Sciatic nerve (tissue), 2 donors: ENCODE measurements around the gene GRM6. TPM values are rescaled to one million over a fixed set of nuclear protein-coding genes. Genes with fewer than 3 reads are reported as not detected.

Experiments used
- ATAC-seq: fragments of 200-7000 bp; cut with Tn5 transposase; one replicate; pipeline ENCODE4 v1.9.1; 2020; ENCODE audit warnings: mild to moderate bottlenecking, moderate library complexity
- DNase-seq: peaks from one replicate; pipeline ENCODE4 v3.0.0-alpha.2; 2020; ENCODE audit warnings: low spot score
- intact Hi-C: fragments of 100-400 bp; cut with DNase I; formaldehyde crosslinking; loops from one replicate; pipeline ENCODE4 v1.14.2; 2022
- total RNA-seq: library from RNA; stranded (reverse); fragmentation: NEBNext Ultra II Directional; extraction: Animal tissue kit (Norgen Biotek cat#: 25700); gene quantifications from one replicate; pipeline ENCODE4 v1.2.1, GENCODE V29; 2021
- donor health status: DM: no; HTN: no; CAD: no.
- donor health status: DM: no; HTN: no; CAD: no.

GRM6 gene
- total RNA-seq, 1 donor from 2014 or later, result not detected

GRCh38 chr5:178986326-178986960, 8.7 kb downstream of the GRM6 start:
- DNase-seq (no peak), ATAC-seq (no peak)
- intact Hi-C loops, result no loop called here

- intact Hi-C loops, result no loop called here
- DNase-seq (no peak), ATAC-seq (no peak)
These were observed 10.7 kb downstream of the GRM6 start for GRCh38 chr5:178984145-178985072.

- DNase-seq, result no peak
- intact Hi-C loops, result no loop called here
These were observed 11.4 kb downstream of the GRM6 start for GRCh38 chr5:178983728-178984127.

DNA sequence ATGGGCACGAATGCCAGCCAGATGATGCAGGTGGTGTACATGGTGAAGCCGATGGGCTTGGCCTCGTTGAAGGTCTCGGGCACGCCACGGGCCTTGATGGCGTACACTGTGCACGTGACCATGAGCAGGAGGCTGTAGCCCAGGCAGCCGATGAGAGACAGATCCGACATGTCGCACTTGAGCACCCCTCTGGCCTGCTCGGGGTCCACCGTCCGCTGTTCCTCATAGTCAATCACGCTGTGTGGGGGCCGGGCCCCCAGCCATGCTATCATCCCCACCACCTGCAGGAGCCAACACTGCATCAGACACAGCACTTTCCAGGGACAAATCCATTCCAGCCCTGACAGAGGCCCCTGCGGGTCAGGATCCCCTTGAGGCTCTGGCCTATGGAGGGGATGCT, 12.2 kb downstream of the GRM6 start:
- ATAC-seq (no peak), DNase-seq (no peak)
- intact Hi-C loops, result no loop called here

More at GRCh38 chr5:178983728-178984127, 11.4 kb downstream of the GRM6 start:
- no peak for ATAC-seq

- intact Hi-C loops, result no loop called here
- DNase-seq (no peak), ATAC-seq (no peak)
These were observed 13.7 kb downstream of the GRM6 start for GRCh38 chr5:178981381-178981780.

DNA sequence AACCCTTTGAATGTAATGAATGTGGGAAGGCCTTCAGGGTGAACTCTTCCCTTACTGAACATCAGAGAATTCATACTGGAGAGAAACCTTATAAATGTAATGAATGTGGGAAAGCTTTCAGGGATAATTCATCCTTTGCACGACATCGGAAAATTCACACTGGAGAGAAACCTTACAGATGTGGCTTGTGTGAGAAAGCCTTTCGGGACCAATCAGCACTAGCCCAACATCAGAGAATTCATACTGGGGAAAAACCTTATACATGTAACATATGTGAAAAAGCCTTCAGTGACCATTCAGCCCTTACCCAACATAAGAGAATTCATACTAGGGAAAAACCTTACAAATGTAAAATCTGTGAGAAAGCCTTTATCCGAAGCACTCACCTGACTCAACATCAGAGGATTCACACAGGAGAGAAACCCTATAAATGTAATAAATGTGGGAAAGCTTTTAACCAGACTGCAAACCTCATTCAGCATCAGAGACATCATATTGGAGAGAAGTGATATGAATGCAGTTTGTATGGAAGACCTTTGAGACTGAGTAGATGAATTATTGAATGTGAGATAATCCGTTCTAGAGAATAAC, 29.6 kb downstream of the GRM6 start:
- no peak for ATAC-seq
- DNase-seq, result no peak
- intact Hi-C loops, result no loop called here

DNA sequence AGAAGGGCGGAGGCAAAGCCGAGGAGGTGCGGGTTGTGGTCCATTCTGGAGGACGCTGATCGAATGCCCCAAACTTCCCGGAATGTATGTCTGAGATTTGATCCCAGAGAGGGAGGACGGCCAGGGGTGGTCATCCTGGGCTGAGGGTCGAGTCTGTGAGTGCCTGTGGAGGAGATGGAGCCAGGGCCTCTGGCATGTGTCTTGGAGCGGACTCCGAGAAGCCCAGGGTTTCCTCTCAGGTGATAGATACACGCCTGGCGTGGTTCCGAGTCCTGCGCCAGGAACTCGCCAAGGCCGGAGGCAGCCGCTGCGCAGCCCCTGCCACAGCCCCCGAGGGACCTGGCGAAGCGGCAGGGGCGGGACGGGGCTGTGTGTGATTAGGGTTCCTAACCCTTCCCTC, 53.8 kb downstream of the GRM6 start:
- intact Hi-C loops, result no loop called here
- peak; percentile 14 for ATAC-seq

GRCh38 chr5:178940569-178941360, 54.4 kb downstream of the GRM6 start, which contains the start of gene ZNF454:
ZNF454 (plus strand) TSS chr5:178941198; CDS start chr5:178942792, 1,594 bp downstream.
- DNase-seq (peak; percentile 94), ATAC-seq (peak; percentile 99)
- intact Hi-C loops, result no loop called here

More for the DNA sequence above, 53.8 kb downstream of the GRM6 start:
- DNase-seq, result peak; percentile 57

DNA sequence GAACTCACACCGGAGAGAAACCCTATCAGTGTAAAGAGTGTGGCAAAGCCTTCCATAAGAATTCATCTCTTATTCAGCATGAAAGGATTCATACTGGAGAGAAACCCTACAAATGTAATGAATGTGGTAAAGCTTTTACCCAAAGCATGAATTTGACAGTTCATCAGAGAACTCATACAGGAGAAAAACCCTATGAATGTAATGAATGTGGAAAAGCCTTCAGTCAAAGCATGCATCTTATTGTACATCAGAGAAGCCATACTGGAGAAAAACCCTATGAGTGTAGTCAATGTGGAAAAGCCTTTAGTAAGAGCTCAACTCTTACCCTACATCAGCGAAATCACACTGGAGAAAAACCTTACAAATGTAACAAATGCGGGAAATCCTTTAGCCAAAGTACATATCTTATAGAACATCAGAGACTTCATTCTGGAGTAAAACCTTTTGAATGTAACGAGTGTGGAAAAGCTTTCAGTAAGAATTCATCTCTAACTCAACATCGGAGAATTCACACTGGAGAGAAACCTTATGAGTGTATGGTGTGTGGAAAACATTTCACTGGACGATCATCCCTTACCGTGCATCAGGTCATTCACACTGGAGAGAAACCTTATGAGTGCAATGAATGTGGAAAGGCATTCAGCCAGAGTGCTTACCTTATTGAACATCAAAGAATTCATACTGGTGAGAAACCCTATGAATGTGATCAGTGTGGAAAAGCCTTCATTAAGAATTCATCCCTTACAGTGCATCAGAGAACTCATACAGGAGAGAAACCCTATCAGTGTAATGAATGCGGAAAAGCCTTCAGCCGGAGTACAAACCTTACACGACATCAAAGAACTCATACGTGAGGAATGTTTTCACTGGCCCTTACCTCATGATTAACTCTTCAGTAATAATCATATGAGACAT, 63.0 kb downstream of the GRM6 start:
- intact Hi-C loops, result no loop called here
- DNase-seq (no peak), ATAC-seq (no peak)

Other genes starting within 250 kb of the GRM6 start
- 29.0 TPM for gene ZNF354B, start 135.4 kb downstream of the GRM6 start, total RNA-seq
- 4.8 TPM for gene ZFP2, start 99.4 kb downstream of the GRM6 start, total RNA-seq
- gene ZNF454, start 54.1 kb downstream of the GRM6 start, total RNA-seq, result 4.7 TPM
- 6.2 TPM for gene ZNF879, start 28.5 kb upstream of the GRM6 start, total RNA-seq
- gene ZNF354C, start 65.1 kb upstream of the GRM6 start, total RNA-seq, result 13.8 TPM